Dendritic cell treated with granulocyte-macrophage colony-stimulating factor and Interleukin-4, amounts not matched to agents 40 ng/mL and 50 ng/mL, for 4 days (primary cell): ENCODE measurements around the gene MMP24.
"Not testable (repeated sequence)": the region's sequence is repeated elsewhere in the genome, so short reads cannot be mapped to it uniquely, and the experiment has no call there.

Experiments used
- H3K27ac Mint-ChIP-seq: one replicate; pipeline ENCODE4 v1.8.0; 2022; ENCODE audit warnings: mild to moderate bottlenecking, mixed read lengths
- H3K27me3 Mint-ChIP-seq: one replicate; pipeline ENCODE4 v1.8.0; 2022; ENCODE audit warnings: mild to moderate bottlenecking, mixed read lengths
- H3K36me3 Mint-ChIP-seq: one replicate; pipeline ENCODE4 v1.8.0; 2022; ENCODE audit warnings: low read depth, mixed read lengths
- H3K4me1 Mint-ChIP-seq: one replicate; pipeline ENCODE4 v1.8.0; 2022; ENCODE audit warnings: low read depth, mixed read lengths
- H3K4me3 Mint-ChIP-seq: one replicate; pipeline ENCODE4 v1.8.0; 2022; ENCODE audit warnings: mild to moderate bottlenecking, moderate library complexity, mixed read lengths
- H3K9me3 Mint-ChIP-seq: one replicate; pipeline ENCODE4 v1.8.0; 2022; ENCODE audit warnings: mixed read lengths
- intact Hi-C: fragments of 100-400 bp; cut with micrococcal nuclease; formaldehyde crosslinking; loops from one replicate; pipeline ENCODE4 v1.15.0; 2022

The MMP24 gene

GRCh38 chr20:35257175-35257909 is 30.9 kb downstream of the MMP24 start:
- H3K9me3 Mint-ChIP-seq: no peaks in the 10 kb centered on the region
- no peak overlapping the region for H3K27ac Mint-ChIP-seq
- H3K4me3 Mint-ChIP-seq: no peak overlapping the region
- no peaks in the 10 kb centered on the region for H3K27me3 Mint-ChIP-seq
- peaks cover 57% of the 10 kb centered on the region for H3K36me3 Mint-ChIP-seq
- peaks cover 9% of the 10 kb centered on the region for H3K4me1 Mint-ChIP-seq
- intact Hi-C loops: no loop called here

DNA sequence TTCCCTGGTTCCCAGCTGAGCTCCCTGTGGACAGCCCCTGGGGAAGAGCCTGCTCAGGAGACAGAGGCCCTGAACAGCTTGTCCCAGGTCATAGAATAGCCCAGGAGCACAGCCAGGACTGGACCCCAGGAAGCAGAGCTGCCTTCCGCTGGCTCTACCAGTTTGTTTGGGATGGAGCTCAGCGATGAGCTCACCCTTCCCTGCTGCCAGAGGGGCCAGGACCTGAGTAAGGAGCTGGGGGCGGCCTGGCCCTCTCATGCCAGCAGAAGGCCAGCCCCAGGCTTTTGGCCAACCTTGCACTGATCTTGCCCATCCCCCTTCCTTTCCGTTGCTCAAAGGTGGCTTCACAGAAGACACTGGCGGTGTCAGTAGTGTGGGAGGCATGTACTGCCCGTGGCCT is 33.9 kb downstream of the MMP24 start:
- H3K4me3 Mint-ChIP-seq: no peak overlapping the region
- intact Hi-C loops: no loop called here
- H3K4me1 Mint-ChIP-seq: peaks cover 19% of the 10 kb centered on the region
- no peak overlapping the region for H3K27ac Mint-ChIP-seq
- no peaks in the 10 kb centered on the region for H3K27me3 Mint-ChIP-seq
- no peaks in the 10 kb centered on the region for H3K9me3 Mint-ChIP-seq
- H3K36me3 Mint-ChIP-seq: peaks cover 65% of the 10 kb centered on the region

DNA sequence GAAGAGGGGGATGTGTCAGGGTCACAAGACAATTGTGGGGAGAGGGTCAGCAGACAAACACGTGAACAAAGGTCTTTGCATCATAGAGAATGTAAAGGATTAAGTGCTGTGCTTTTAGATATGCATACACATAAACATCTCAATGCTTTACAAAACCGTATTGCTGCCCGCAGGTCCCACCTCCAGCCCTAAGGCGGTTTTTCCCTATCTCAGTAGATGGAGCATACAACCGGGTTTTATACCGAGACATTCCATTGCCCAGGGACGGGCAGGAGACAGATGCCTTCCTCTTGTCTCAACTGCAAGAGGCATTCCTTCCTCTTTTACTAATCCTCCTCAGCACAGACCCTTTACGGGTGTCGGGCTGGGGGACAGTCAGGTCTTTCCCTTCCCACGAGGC is 35.8 kb downstream of the MMP24 start:
- intact Hi-C loops, H3K27ac Mint-ChIP-seq, H3K9me3 Mint-ChIP-seq, H3K4me3 Mint-ChIP-seq, H3K27me3 Mint-ChIP-seq: not testable (repeated sequence)
- peaks cover 19% of the 10 kb centered on the region for H3K4me1 Mint-ChIP-seq
- H3K36me3 Mint-ChIP-seq: peaks cover 68% of the 10 kb centered on the region

- intact Hi-C loops, H3K4me3 Mint-ChIP-seq, H3K27ac Mint-ChIP-seq: not testable (repeated sequence)
Measured at GRCh38 chr20:35262731-35263531, 36.4 kb downstream of the MMP24 start.

GRCh38 chr20:35263532-35264341 is 37.2 kb downstream of the MMP24 start:
- no peaks in the 10 kb centered on the region for H3K27me3 Mint-ChIP-seq
- H3K27ac Mint-ChIP-seq: no peak overlapping the region
- no peaks in the 10 kb centered on the region for H3K9me3 Mint-ChIP-seq
- H3K4me1 Mint-ChIP-seq: peaks cover 10% of the 10 kb centered on the region
- intact Hi-C loops: no loop called here
- no peak overlapping the region for H3K4me3 Mint-ChIP-seq
- peaks cover 75% of the 10 kb centered on the region for H3K36me3 Mint-ChIP-seq

More at GRCh38 chr20:35262731-35263531, 36.4 kb downstream of the MMP24 start:
- Mint-ChIP-seq H3K4me1 (peaks cover 15% of the 10 kb centered on the region), H3K36me3 (peaks cover 72% of the 10 kb centered on the region)
- not testable (repeated sequence) for H3K9me3 Mint-ChIP-seq, H3K27me3 Mint-ChIP-seq

GRCh38 chr20:35264755-35265154 is 38.3 kb downstream of the MMP24 start:
- Mint-ChIP-seq H3K36me3 (peaks cover 84% of the 10 kb centered on the region), H3K27ac (no peak overlapping the region), H3K4me3 (no peak overlapping the region), H3K4me1 (peaks cover 10% of the 10 kb centered on the region), H3K9me3 (no peaks in the 10 kb centered on the region), H3K27me3 (no peaks in the 10 kb centered on the region)
- intact Hi-C loops: no loop called here

DNA sequence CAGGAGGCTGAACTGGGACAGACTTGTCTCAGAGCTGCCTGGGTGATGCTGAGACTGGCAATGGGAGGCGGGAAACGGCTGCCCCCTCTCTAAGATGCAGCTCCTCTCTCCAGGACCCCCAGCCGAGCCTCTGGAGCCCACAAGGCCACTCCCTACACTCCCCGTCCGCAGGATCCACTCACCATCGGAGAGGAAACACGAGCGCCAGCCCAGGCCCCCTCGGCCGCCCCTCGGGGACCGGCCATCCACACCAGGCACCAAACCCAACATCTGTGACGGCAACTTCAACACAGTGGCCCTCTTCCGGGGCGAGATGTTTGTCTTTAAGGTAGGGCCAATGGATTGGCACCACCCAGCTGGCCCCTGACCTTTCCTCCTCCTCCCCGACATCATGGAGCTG is 40.6 kb downstream of the MMP24 start:
- intact Hi-C loops: no loop called here
- Mint-ChIP-seq H3K9me3 (no peaks in the 10 kb centered on the region), H3K36me3 (peaks cover 85% of the 10 kb centered on the region), H3K27ac (no peak overlapping the region), H3K27me3 (no peaks in the 10 kb centered on the region), H3K4me1 (peaks cover 10% of the 10 kb centered on the region), H3K4me3 (no peak overlapping the region)

- H3K36me3 Mint-ChIP-seq: peaks cover 92% of the 10 kb centered on the region
- no peak overlapping the region for H3K27ac Mint-ChIP-seq
- no peak overlapping the region for H3K4me3 Mint-ChIP-seq
- H3K4me1 Mint-ChIP-seq: peaks cover 7% of the 10 kb centered on the region
- H3K9me3 Mint-ChIP-seq: no peaks in the 10 kb centered on the region
- no peaks in the 10 kb centered on the region for H3K27me3 Mint-ChIP-seq
- intact Hi-C loops: no loop called here
Measured at GRCh38 chr20:35269055-35269781, 42.7 kb downstream of the MMP24 start.

DNA sequence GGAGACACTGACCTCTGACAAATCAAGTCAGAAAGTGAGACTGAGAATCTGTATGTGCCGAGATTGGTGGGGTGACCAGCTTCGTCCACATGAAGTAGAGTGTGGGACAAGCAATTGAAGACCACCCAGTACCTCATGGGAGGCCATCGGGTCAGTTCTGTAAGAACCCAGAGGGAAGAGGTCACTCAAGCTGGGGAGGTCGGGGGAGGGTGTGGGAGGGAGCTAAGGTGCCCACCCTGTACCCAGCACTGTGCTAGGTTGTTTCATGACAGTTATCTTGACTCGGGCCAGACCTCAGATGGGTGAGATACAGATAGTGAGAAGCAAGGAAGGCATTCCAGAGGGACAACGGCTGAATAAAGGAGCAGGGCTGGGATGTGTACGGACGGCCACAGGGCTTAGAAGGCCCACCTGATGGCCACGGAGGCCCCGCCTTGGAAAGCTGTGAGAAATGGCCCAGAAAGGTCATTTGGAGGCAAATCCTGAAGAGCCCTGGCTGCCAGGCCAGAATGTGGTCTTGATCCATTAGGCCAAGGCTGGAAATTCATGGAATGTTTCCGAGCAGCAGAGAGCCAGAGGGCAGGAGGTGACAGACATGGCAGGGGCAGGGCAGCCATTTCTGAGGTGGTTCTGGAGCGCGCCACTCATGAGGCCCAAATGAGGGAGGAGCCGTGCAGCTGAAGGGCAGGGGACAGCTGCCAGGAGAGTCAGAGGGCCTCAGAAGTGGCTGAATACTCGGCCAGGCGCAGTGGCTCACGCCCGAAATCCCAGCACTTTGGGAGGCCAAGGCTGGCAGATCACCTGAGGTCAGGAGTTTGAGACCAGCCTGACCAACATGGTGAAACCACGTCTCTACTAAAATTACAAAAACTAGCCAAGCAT is 43.8 kb downstream of the MMP24 start:
- Mint-ChIP-seq H3K27me3 (no peaks in the 10 kb centered on the region), H3K4me3 (no peak overlapping the region), H3K9me3 (no peaks in the 10 kb centered on the region), H3K4me1 (peaks cover 10% of the 10 kb centered on the region), H3K27ac (peak overlapping the region; percentile 14), H3K36me3 (peaks cover 94% of the 10 kb centered on the region)
- intact Hi-C loops: no loop called here

GRCh38 chr20:35271073-35271882 is 44.8 kb downstream of the MMP24 start:
- Mint-ChIP-seq H3K27ac (peak overlapping the region; percentile 14), H3K4me1 (peaks cover 20% of the 10 kb centered on the region), H3K4me3 (no peak overlapping the region), H3K36me3 (peaks cover 100% of the 10 kb centered on the region), H3K9me3 (no peaks in the 10 kb centered on the region), H3K27me3 (no peaks in the 10 kb centered on the region)
- intact Hi-C loops: no loop called here

DNA sequence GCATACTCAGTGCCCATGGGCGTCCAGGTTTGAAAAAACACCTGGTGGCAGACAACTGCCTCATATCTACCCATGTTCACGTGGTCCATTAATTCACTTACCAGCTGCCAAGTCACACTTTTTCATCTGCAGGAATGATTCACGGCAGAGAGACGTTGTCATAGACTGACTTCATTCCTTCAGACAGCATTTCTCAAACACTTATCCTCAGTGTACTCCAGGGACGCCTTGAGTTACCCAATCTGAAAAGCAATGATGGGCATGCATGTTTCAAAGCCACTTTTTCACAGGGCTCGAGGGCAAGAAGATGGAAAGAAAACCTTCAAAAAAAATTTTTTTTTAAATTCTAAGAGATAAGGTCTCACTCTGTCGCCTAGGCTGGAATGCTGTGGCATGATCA is 45.4 kb downstream of the MMP24 start:
- H3K36me3 Mint-ChIP-seq: peaks cover 100% of the 10 kb centered on the region
- peaks cover 24% of the 10 kb centered on the region for H3K4me1 Mint-ChIP-seq
- H3K27ac Mint-ChIP-seq: no peak overlapping the region
- intact Hi-C loops: no loop called here
- H3K9me3 Mint-ChIP-seq: no peaks in the 10 kb centered on the region
- no peaks in the 10 kb centered on the region for H3K27me3 Mint-ChIP-seq
- H3K4me3 Mint-ChIP-seq: no peak overlapping the region

DNA sequence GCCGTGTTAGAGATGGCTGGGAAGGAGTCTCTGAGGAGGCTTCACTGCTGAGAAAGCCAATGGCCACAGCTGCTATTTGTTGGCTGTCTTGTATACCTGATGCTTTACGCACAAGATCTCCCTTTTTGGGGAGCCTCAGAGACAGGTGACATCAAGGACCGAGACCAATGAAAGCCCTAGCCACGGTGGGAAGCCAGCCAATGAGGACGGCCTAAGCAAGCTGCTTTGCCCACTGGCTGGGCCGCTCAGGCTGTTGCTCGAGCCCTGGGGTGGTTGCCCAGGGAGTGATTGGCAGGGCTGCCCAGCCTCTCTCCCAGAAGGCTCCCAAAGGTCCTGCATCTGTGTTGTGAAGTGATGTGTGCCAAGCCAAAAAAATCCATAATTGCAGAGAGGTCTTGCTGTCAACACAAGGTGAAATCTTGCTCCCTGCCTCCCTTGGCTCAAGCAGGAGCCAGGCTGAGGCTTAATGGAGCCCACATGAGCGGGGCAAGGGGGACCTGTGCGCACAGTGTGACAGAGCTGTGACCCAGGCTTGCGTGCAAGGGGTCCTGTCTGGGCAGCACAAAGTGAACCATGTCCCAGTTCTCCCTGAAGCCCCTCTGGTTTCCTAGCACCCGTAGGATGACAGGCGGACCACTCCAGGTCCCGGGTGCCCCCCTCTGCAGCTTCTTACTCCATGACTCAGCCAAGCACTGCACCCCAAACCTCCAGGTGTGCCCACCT is 47.1 kb downstream of the MMP24 start:
- Mint-ChIP-seq H3K4me1 (peaks cover 37% of the 10 kb centered on the region), H3K27me3 (no peaks in the 10 kb centered on the region), H3K4me3 (no peak overlapping the region), H3K27ac (no peak overlapping the region), H3K36me3 (peaks cover 100% of the 10 kb centered on the region), H3K9me3 (no peaks in the 10 kb centered on the region)
- intact Hi-C loops: no loop called here
